ENCODE results near the gene SOX4. TPM values are rescaled to one million over a fixed set of nuclear protein-coding genes. Genes with fewer than 3 reads are reported as not detected.

Gene SOX4
- total RNA-seq, 1 donor from 2014 or later, result 147 TPM

GRCh38 chr6:21614226-21614625, 20.7 kb downstream of the SOX4 start:
- peaks cover 7% of the 10 kb centered on the region for H3K9me3 Mint-ChIP-seq
- no peak for TF ChIP-seq EZH2 (IDR thresholded peaks at IDR 0.05)
- no peak for TF ChIP-seq CTCF (IDR thresholded peaks at IDR 0.05)
- no peak for TF ChIP-seq EZH2phosphoT487 (IDR thresholded peaks at IDR 0.05)

GRCh38 chr6:21615504-21615903, 22.0 kb downstream of the SOX4 start:
- no peaks in the 10 kb centered on the region for H3K9me3 ChIP-seq (ENCODE audit: low read depth)
- peaks cover 2% of the 10 kb centered on the region for H3K9me3 Mint-ChIP-seq
- H3K79me2 ChIP-seq (ENCODE audit: low read depth), result no peaks in the 10 kb centered on the region
- H3K36me3 Mint-ChIP-seq, result peaks cover 4% of the 10 kb centered on the region
- H3K27me3 Mint-ChIP-seq (ENCODE audit: insufficient read depth, low read depth), result peaks cover 1% of the 10 kb centered on the region
- peak overlapping the region; percentile 32 for H2AFZ ChIP-seq (replicated peaks)
- H3F3A ChIP-seq (ENCODE audit: low read depth), result no peaks in the 10 kb centered on the region
- H3K4me3 ChIP-seq, result no peak overlapping the region
- H3K4me3 Mint-ChIP-seq, result no peak overlapping the region
- no peak overlapping the region for H3K9ac ChIP-seq
- no peaks in the 10 kb centered on the region for H3K27me3 ChIP-seq
- peaks cover 34% of the 10 kb centered on the region for H3K4me1 Mint-ChIP-seq
- peaks cover 9% of the 10 kb centered on the region for H3K4me1 ChIP-seq
- H3K4me2 ChIP-seq, result no peak overlapping the region
- H4K20me1 ChIP-seq (ENCODE audit: low read depth), result no peaks in the 10 kb centered on the region
- H3K27ac ChIP-seq, result no peak overlapping the region
- DNase-seq (ENCODE audit: low spot score), result no peak
- TF ChIP-seq EZH2phosphoT487 (IDR thresholded peaks at IDR 0.05) (no peak), CTCF (IDR thresholded peaks at IDR 0.05) (no peak), EZH2 (IDR thresholded peaks at IDR 0.05) (no peak)
- peak overlapping the region; percentile 19 for H3K27ac Mint-ChIP-seq
- H3K36me3 ChIP-seq, result no peaks in the 10 kb centered on the region

More at GRCh38 chr6:21614226-21614625, 20.7 kb downstream of the SOX4 start:
- Mint-ChIP-seq H3K27me3 (ENCODE audit: insufficient read depth, low read depth) (peaks cover 3% of the 10 kb centered on the region), H3K36me3 (peaks cover 9% of the 10 kb centered on the region), H3K4me3 (no peak overlapping the region), H3K4me1 (peaks cover 36% of the 10 kb centered on the region), H3K27ac (no peak overlapping the region)
- H3K27me3 ChIP-seq, result no peaks in the 10 kb centered on the region
- H3K36me3 ChIP-seq, result no peaks in the 10 kb centered on the region
- H3K9me3 ChIP-seq (ENCODE audit: low read depth), result no peaks in the 10 kb centered on the region
- DNase-seq (ENCODE audit: low spot score), result no peak
- H3F3A ChIP-seq (ENCODE audit: low read depth), result no peaks in the 10 kb centered on the region
- no peak overlapping the region for H3K4me3 ChIP-seq
- peaks cover 9% of the 10 kb centered on the region for H3K4me1 ChIP-seq
- H3K79me2 ChIP-seq (ENCODE audit: low read depth), result no peaks in the 10 kb centered on the region
- H2AFZ ChIP-seq (replicated peaks), result no peak overlapping the region
- no peak overlapping the region for H3K27ac ChIP-seq
- no peak overlapping the region for H3K4me2 ChIP-seq
- no peaks in the 10 kb centered on the region for H4K20me1 ChIP-seq (ENCODE audit: low read depth)
- no peak overlapping the region for H3K9ac ChIP-seq

GRCh38 chr6:21616005-21616404, 22.5 kb downstream of the SOX4 start:
- H3K79me2 ChIP-seq (ENCODE audit: low read depth), result no peaks in the 10 kb centered on the region
- Mint-ChIP-seq H3K4me3 (no peak overlapping the region), H3K27me3 (ENCODE audit: insufficient read depth, low read depth) (no peaks in the 10 kb centered on the region), H3K9me3 (peaks cover 2% of the 10 kb centered on the region), H3K36me3 (peaks cover 2% of the 10 kb centered on the region), H3K27ac (no peak overlapping the region), H3K4me1 (peaks cover 33% of the 10 kb centered on the region)
- H2AFZ ChIP-seq (replicated peaks), result no peak overlapping the region
- no peak overlapping the region for H3K4me3 ChIP-seq
- TF ChIP-seq EZH2 (IDR thresholded peaks at IDR 0.05) (no peak), EZH2phosphoT487 (IDR thresholded peaks at IDR 0.05) (no peak), CTCF (IDR thresholded peaks at IDR 0.05) (no peak)
- DNase-seq (ENCODE audit: low spot score), result no peak
- no peak overlapping the region for H3K27ac ChIP-seq
- no peak overlapping the region for H3K4me2 ChIP-seq
- peaks cover 9% of the 10 kb centered on the region for H3K4me1 ChIP-seq
- no peaks in the 10 kb centered on the region for H3F3A ChIP-seq (ENCODE audit: low read depth)
- H3K9me3 ChIP-seq (ENCODE audit: low read depth), result no peaks in the 10 kb centered on the region
- no peak overlapping the region for H3K9ac ChIP-seq
- H4K20me1 ChIP-seq (ENCODE audit: low read depth), result no peaks in the 10 kb centered on the region
- no peaks in the 10 kb centered on the region for H3K36me3 ChIP-seq
- H3K27me3 ChIP-seq, result no peaks in the 10 kb centered on the region
